ENCODE data around the gene TMEM72.

- TF ChIP-seq CTCF (IDR thresholded peaks at IDR 0.05; ENCODE audit: insufficient read depth, low read length, poor library complexity, severe bottlenecking) (no peak), EZH2phosphoT487 (conservative IDR thresholded peaks at IDR 0.05; ENCODE audit: low read length) (no peak)
Measured at GRCh38 chr10:44951576-44952226, 40.6 kb downstream of the TMEM72 start.

All from SU-DHL-6 (cell line).